H1 (cell line): Measurements from ENCODE around the gene NPHP3. TPM values are rescaled to one million over a fixed set of nuclear protein-coding genes. Genes with fewer than 3 reads are reported as not detected.

Experiments
- CTCF ChIA-PET: fragments of 300-600 bp; sonication (Branson Sonifier 250); formaldehyde crosslinking; loops from one replicate; lab custom pipeline; 2021; ENCODE audit not compliant: partially characterized antibody; lab: Charles Lee
- POLR2A ChIA-PET: fragments of 300-600 bp; sonication (Branson Sonifier 250); formaldehyde crosslinking; loops from one replicate; lab custom pipeline; 2021; ENCODE audit warnings: inconsistent platforms; ENCODE audit not compliant: partially characterized antibody; lab: Charles Lee
- DNase-seq, 2 experiments: peaks; one replicate each; pipeline versions ENCODE4 v3.0.0 to v3.0.0-alpha.2; 2010 to 2022; ENCODE audit warnings: low spot score in 2 of 2, low read depth in 1 of 2, mixed read lengths in 1 of 2
- FAIRE-seq: peaks from 2 replicates; lab custom pipeline; 2011; peaks lifted over from hg19 to GRCh38; lab: Jason Lieb, UNC
- H2AFZ ChIP-seq: 2 replicates; pipeline ENCODE4 v1.8.1; 2012; ENCODE audit warnings: low read length, inconsistent platforms
- H2AK5ac ChIP-seq: 2 replicates; pipeline ENCODE4 v1.6.1; 2013; ENCODE audit warnings: low read depth, low read length
- H2BK120ac ChIP-seq: replicated peaks from 2 replicates; pipeline ENCODE3; 2013; ENCODE audit warnings: low read depth, low read length, inconsistent platforms
- H2BK12ac ChIP-seq: 2 replicates; pipeline ENCODE4 v1.6.1; 2013; ENCODE audit warnings: low read depth, low read length
- H2BK15ac ChIP-seq: 2 replicates; pipeline ENCODE4 v1.6.1; 2013; ENCODE audit warnings: low read length
- H2BK20ac ChIP-seq: 2 replicates; pipeline ENCODE4 v1.6.1; 2013; ENCODE audit warnings: low read length
- H2BK5ac ChIP-seq: 2 replicates; pipeline ENCODE4 v1.6.1; 2013; ENCODE audit warnings: low read depth, low read length
- H3K14ac ChIP-seq: 2 replicates; pipeline ENCODE4 v1.6.1; 2013; ENCODE audit warnings: inconsistent platforms; ENCODE audit not compliant: insufficient read length
- H3K18ac ChIP-seq: 2 replicates; pipeline ENCODE4 v1.6.1; 2013; ENCODE audit warnings: low read length; ENCODE audit errors: extremely low read depth
- H3K23ac ChIP-seq: 2 replicates; pipeline ENCODE4 v1.6.1; 2013; ENCODE audit warnings: inconsistent platforms; ENCODE audit not compliant: insufficient read length
- H3K23me2 ChIP-seq: 2 replicates; pipeline ENCODE4 v1.6.1; 2013; ENCODE audit warnings: low read depth, low read length
- H3K27ac ChIP-seq: 2 replicates; pipeline ENCODE4 v1.6.1; 2011; ENCODE audit warnings: low read depth, low read length, inconsistent platforms
- H3K27me3 ChIP-seq, 4 experiments: replicated peaks in 1 of 4; 1 replicate in 1 of 4; 2 replicates in 3 of 4; pipeline versions ENCODE4 v1.6.1 to v1.8.1; 2011 to 2013; ENCODE audit warnings: low read length in 3 of 4, mild to moderate bottlenecking in 3 of 4, inconsistent platforms in 2 of 4, mixed read lengths in 2 of 4, moderate library complexity in 1 of 4; ENCODE audit not compliant: control insufficient read depth in 3 of 4, insufficient read depth in 3 of 4; ENCODE audit errors: extremely low read depth in 1 of 4
- H3K36me3 ChIP-seq, 4 experiments: 2 replicates each; pipeline versions ENCODE4 v1.6.1 to v1.8.1; 2011 to 2013; ENCODE audit warnings: mild to moderate bottlenecking in 4 of 4, low read length in 3 of 4, moderate library complexity in 2 of 4, control low read depth in 1 of 4, inconsistent platforms in 1 of 4; ENCODE audit not compliant: insufficient read depth in 4 of 4, control insufficient read depth in 2 of 4
- H3K4ac ChIP-seq: replicated peaks from 2 replicates; pipeline ENCODE3; 2013; ENCODE audit warnings: low read length, low read depth, mixed read lengths, inconsistent platforms; ENCODE audit not compliant: insufficient read length
- H3K4me1 ChIP-seq, 4 experiments: replicated peaks in 1 of 4; 1 replicate in 1 of 4; 2 replicates in 3 of 4; pipeline versions ENCODE4 v1.6.1 to v1.8.1; 2011 to 2013; ENCODE audit warnings: low read length in 3 of 4, inconsistent platforms in 2 of 4, mixed read lengths in 1 of 4; ENCODE audit not compliant: insufficient read depth in 4 of 4, control insufficient read depth in 3 of 4
- H3K4me2 ChIP-seq, 2 experiments: 2 replicates each; pipeline versions ENCODE4 v1.6.1 to v1.8.1; 2011 to 2013; ENCODE audit warnings: low read depth in 2 of 2, low read length in 2 of 2, control low read depth in 1 of 2, inconsistent platforms in 1 of 2, mild to moderate bottlenecking in 1 of 2; ENCODE audit not compliant: insufficient read depth in 1 of 2
- H3K4me3 ChIP-seq, 4 experiments: fragments of 200-600, 300-600 bp in 1 of 4; sonication (generic), shearing (Covaris generic), sonication (Bioruptor Twin) in 1 of 4; 2 replicates each; pipeline versions ENCODE4 v1.5.1 to v1.8.1; 2011 to 2016; ENCODE audit warnings: low read length in 4 of 4, low read depth in 3 of 4, control low read depth in 2 of 4, inconsistent platforms in 2 of 4, mild to moderate bottlenecking in 2 of 4, mixed read lengths in 1 of 4, moderate library complexity in 1 of 4; ENCODE audit not compliant: insufficient read depth in 2 of 4; ENCODE audit errors: extremely low read depth in 1 of 4
- H3K56ac ChIP-seq: replicated peaks from 2 replicates; pipeline ENCODE3; 2013; ENCODE audit warnings: low read depth, mild to moderate bottlenecking, mixed read lengths, low read length, inconsistent platforms; ENCODE audit not compliant: insufficient read length
- H3K79me1 ChIP-seq: 2 replicates; pipeline ENCODE4 v1.6.1; 2013; ENCODE audit warnings: low read depth, low read length, control low read depth
- H3K79me2 ChIP-seq, 2 experiments: 2 replicates each; pipeline versions ENCODE4 v1.6.1 to v1.8.1; 2012 to 2013; ENCODE audit warnings: low read length in 2 of 2, mild to moderate bottlenecking in 2 of 2, inconsistent platforms in 1 of 2; ENCODE audit not compliant: insufficient read depth in 2 of 2, control insufficient read depth in 1 of 2
- H3K9ac ChIP-seq, 4 experiments: replicated peaks in 1 of 4; 1 replicate in 1 of 4; 2 replicates in 3 of 4; pipeline versions ENCODE4 v1.6.1 to v1.8.1; 2011 to 2013; ENCODE audit warnings: low read depth in 3 of 4, low read length in 3 of 4, control low read depth in 2 of 4, mild to moderate bottlenecking in 2 of 4, moderate library complexity in 2 of 4, inconsistent platforms in 1 of 4; ENCODE audit errors: extremely low read depth in 1 of 4
- H3K9me3 ChIP-seq, 2 experiments: 2 replicates each; pipeline versions ENCODE4 v1.6.1 to v1.8.1; 2012 to 2013; ENCODE audit warnings: mild to moderate bottlenecking in 2 of 2, moderate library complexity in 2 of 2, control low read depth in 1 of 2, inconsistent platforms in 1 of 2, low read depth in 1 of 2, low read length in 1 of 2, mixed read lengths in 1 of 2; ENCODE audit not compliant: insufficient read depth in 2 of 2
- H4K20me1 ChIP-seq, 2 experiments: replicated peaks in 1 of 2; 2 replicates each; pipeline versions ENCODE3 to v1.8.1; 2011 to 2013; ENCODE audit warnings: inconsistent platforms in 2 of 2, low read length in 2 of 2, mild to moderate bottlenecking in 1 of 2; ENCODE audit not compliant: insufficient read depth in 2 of 2, control insufficient read depth in 1 of 2
- H4K5ac ChIP-seq: 2 replicates; pipeline ENCODE4 v1.6.1; 2013; ENCODE audit warnings: low read length, low read depth, mixed read lengths, inconsistent platforms; ENCODE audit not compliant: insufficient read length
- H4K8ac ChIP-seq: 2 replicates; pipeline ENCODE4 v1.8.0; 2013; ENCODE audit warnings: mild to moderate bottlenecking, moderate library complexity, low read length, inconsistent platforms; ENCODE audit not compliant: insufficient read depth; ENCODE audit errors: extremely low read depth
- H4K91ac ChIP-seq: replicated peaks from 2 replicates; pipeline ENCODE3; 2013; ENCODE audit warnings: low read length, mixed read lengths, inconsistent platforms; ENCODE audit not compliant: insufficient read length
- CTCF ChIP-seq, 3 experiments: IDR thresholded peaks; 1 replicate in 2 of 3; 2 replicates in 1 of 3; pipeline versions ENCODE4 v1.5.1 to v1.6.1; 2011; ENCODE audit warnings: low read length in 3 of 3, mild to moderate bottlenecking in 3 of 3, inconsistent platforms in 2 of 3, low read depth in 1 of 3, moderate library complexity in 1 of 3; ENCODE audit not compliant: insufficient read depth in 1 of 3; ENCODE audit errors: control extremely low read depth in 1 of 3
- GTF2F1 ChIP-seq: IDR thresholded peaks from 2 replicates; pipeline ENCODE4 v1.6.1; 2012; ENCODE audit warnings: low read depth, low read length, improper control_type of control experiment, borderline replicate concordance
- HDAC2 ChIP-seq, 2 experiments: fragments of 300-600 bp in 1 of 2; sonication (generic) in 1 of 2; IDR thresholded peaks; 2 replicates each; pipeline ENCODE4 v1.6.1; 2011 to 2012; ENCODE audit warnings: low read depth in 2 of 2, low read length in 2 of 2, mild to moderate bottlenecking in 2 of 2, moderate library complexity in 2 of 2, borderline replicate concordance in 1 of 2, inconsistent platforms in 1 of 2
- MAX ChIP-seq: IDR thresholded peaks from 2 replicates; pipeline ENCODE4 v1.6.1; 2012; ENCODE audit warnings: inconsistent platforms
- POLR2AphosphoS5 ChIP-seq: IDR thresholded peaks from 2 replicates; pipeline ENCODE4 v1.6.1; 2011; ENCODE audit warnings: low read depth, low read length
- RNF2 ChIP-seq: fragments of 200-900, 300-1000 bp; sonication (generic); IDR thresholded peaks from 2 replicates; pipeline ENCODE4 v1.7.1; 2016; ENCODE audit warnings: borderline replicate concordance, low read depth, mild to moderate bottlenecking, antibody characterized with exemption, low read length; ENCODE audit not compliant: poor library complexity, severe bottlenecking; ENCODE audit errors: missing control alignments
- SP4 ChIP-seq: IDR thresholded peaks from 2 replicates; pipeline ENCODE4 v1.6.1; 2012; ENCODE audit warnings: low read length, inconsistent platforms
- TAF1 ChIP-seq: IDR thresholded peaks from 2 replicates; pipeline ENCODE4 v1.6.1; 2011; ENCODE audit warnings: mild to moderate bottlenecking, low read depth, low read length
- TAF7 ChIP-seq: optimal IDR thresholded peaks from 2 replicates; pipeline ENCODE3; 2011; ENCODE audit warnings: low read depth, mild to moderate bottlenecking, inconsistent platforms, low read length, moderate library complexity, borderline replicate concordance
- YY1 ChIP-seq: IDR thresholded peaks from 2 replicates; pipeline ENCODE4 v1.6.1; 2011; ENCODE audit warnings: low read depth, mild to moderate bottlenecking, low read length
- WGBS, 2 experiments: shearing (Covaris generic) in 1 of 2; methylation state at CpG; one replicate each; pipeline versions ENCODE4 v1.1.6 to v1.1.7; 2013 to 2015; ENCODE audit warnings: low lambda C conversion rate in 2 of 2, mixed read lengths in 2 of 2, inconsistent platforms in 1 of 2, low coverage in 1 of 2, missing lambda C conversion rate in 1 of 2; ENCODE audit not compliant: insufficient replicate concordance in 2 of 2, insufficient coverage in 1 of 2, insufficient read length in 1 of 2; ENCODE audit errors: extremely low coverage in 1 of 2, missing lambda C conversion rate in 1 of 2; 5-methylcytosine and 5-hydroxymethylcytosine counted together
- polyA plus RNA-seq, 7 experiments: library from polyadenylated mRNA; depleted of rRNA in 3 of 7; stranded (reverse) in 5 of 7; unstranded in 2 of 7; fragments of >200 nt in 5 of 7; fragments of 200-250 nt in 2 of 7; gene quantifications; 1 replicate in 5 of 7; 2 replicates in 1 of 7; 4 replicates in 1 of 7; pipeline versions ENCODE4 v1.2.1 to v1.2.3, GENCODE V29; 2011 to 2013; ENCODE audit warnings: missing spikeins in 2 of 7, mixed read lengths in 2 of 7
- total RNA-seq: library from RNA; stranded (reverse); fragmentation: NEBNext Ultra II Directional; extraction: Animal tissue kit (Norgen Biotek cat#: 25700); gene quantifications from 2 replicates; pipeline ENCODE4 v1.2.1, GENCODE V29; 2021

Gene NPHP3
- total and polyA plus RNA-seq, 2 of the 8 experiments (the other 6 are each of a cell fraction or from before 2014, with no cell fraction given) = 6.8 to 14.8 TPM

- no peak overlapping the region for H2BK12ac ChIP-seq
- peaks cover 4 to 29% of the 10 kb centered on the region in 2 experiments; a peak in 3 of 4 replicates for H3K79me2 ChIP-seq
- H3K56ac ChIP-seq = no peak overlapping the region
- peak overlapping the region; percentile 73 to 99 for H3K4me2 ChIP-seq
- no peak for DNase-seq
- H3K4me3 ChIP-seq = peak overlapping the region; percentile 90 to 96 (median 94)
- peaks cover 11% of the 10 kb centered on the region for H3K23me2 ChIP-seq
- no peaks in the 10 kb centered on the region for H3K27me3 ChIP-seq
- no peaks in the 10 kb centered on the region; a peak in 1 of 7 replicates for H3K4me1 ChIP-seq
- no peak overlapping the region for H2BK20ac ChIP-seq
- no peak overlapping the region for H2BK120ac ChIP-seq
- 24% methylated on average over 8 of the region's 8 CpGs; no CpG with 5 or more reads in 1 of the 2 experiments for WGBS, 2 experiments
- no peak overlapping the region for H4K5ac ChIP-seq
- H3K79me1 ChIP-seq = no peaks in the 10 kb centered on the region
- no peak overlapping the region for H4K91ac ChIP-seq
- H2BK5ac ChIP-seq = no peak overlapping the region
- ChIA-PET POLR2A (interaction anchor here (0.7 to 1.3 kb wide), 2 partner anchors 9 to 12 kb away, joined by 3 to 4 read pairs; no protein-coding TSS in a partner anchor), CTCF (interaction anchor here (0.6 to 1.8 kb wide), 3 partner anchors 15 to 752 kb away, joined by 3 to 5 read pairs (median 3); no protein-coding TSS in a partner anchor)
- H3K9me3 ChIP-seq = no peaks in the 10 kb centered on the region
- H3K36me3 ChIP-seq = no peaks in the 10 kb centered on the region
- H3K23ac ChIP-seq = no peak overlapping the region
- no peak for FAIRE-seq
- no peak overlapping the region for H3K27ac ChIP-seq
- no peak overlapping the region for H2AFZ ChIP-seq
- H2AK5ac ChIP-seq = no peak overlapping the region
- no peak overlapping the region for H2BK15ac ChIP-seq
- H4K8ac ChIP-seq = no peak overlapping the region
- no peak overlapping the region for H3K4ac ChIP-seq
- H3K18ac ChIP-seq = no peak overlapping the region
- peak overlapping the region in 3 of 4 experiments; percentile 80 to 93 (median 89); a peak in 6 of 7 replicates for H3K9ac ChIP-seq
- H3K14ac ChIP-seq = no peak overlapping the region
- H4K20me1 ChIP-seq = no peaks in the 10 kb centered on the region
- TF ChIP-seq GTF2F1 (no peak), SP4 (no peak), POLR2AphosphoS5 (no peak), MAX (no peak), TAF7 (no peak), TAF1 (no peak), YY1 (no peak), CTCF (IDR thresholded peaks at IDR 0.05; ENCODE audit: control extremely low read depth in 1 of 3, insufficient read depth in 1 of 3, low read depth in 1 of 3, low read length in 3 of 3) (no peak), RNF2 (no peak), HDAC2 (IDR thresholded peaks at IDR 0.05; ENCODE audit: borderline replicate concordance in 1 of 2, low read depth in 2 of 2, low read length in 2 of 2) (no peak)
Measured at GRCh38 chr3:132661101-132661500, 61.1 kb downstream of the NPHP3 start.
